Keratinocyte (primary cell): ENCODE results near the gene HDAC10. TPM values are rescaled to one million over a fixed set of nuclear protein-coding genes. Genes with fewer than 3 reads are reported as not detected.

Experiments used
- DNase-seq: peaks from one replicate; pipeline ENCODE4 v3.0.0-alpha.2; 2011; ENCODE audit warnings: low read depth, missing footprints, low spot score
- FAIRE-seq: peaks from 2 replicates; lab custom pipeline; 2011; peaks lifted over from hg19 to GRCh38; lab: Jason Lieb, UNC
- H2AFZ ChIP-seq: 2 replicates; pipeline ENCODE4 v1.6.0; 2012; ENCODE audit warnings: low read length, control low read depth, inconsistent platforms; ENCODE audit not compliant: control insufficient read depth
- H3K27ac ChIP-seq: 2 replicates; pipeline ENCODE4 v1.5.1; 2011; ENCODE audit warnings: low read length; ENCODE audit not compliant: control insufficient read depth, insufficient read depth
- H3K27me3 ChIP-seq: 3 replicates; pipeline ENCODE4 v1.6.0; 2011; ENCODE audit warnings: low read length; ENCODE audit not compliant: control insufficient read depth, insufficient read depth; ENCODE audit errors: extremely low read depth
- H3K36me3 ChIP-seq, 2 experiments: 2 replicates in 1 of 2; 3 replicates in 1 of 2; pipeline ENCODE4 v1.5.1; 2011; ENCODE audit warnings: low read length in 2 of 2, mild to moderate bottlenecking in 1 of 2; ENCODE audit not compliant: control insufficient read depth in 2 of 2, insufficient read depth in 2 of 2; ENCODE audit errors: extremely low read depth in 1 of 2
- H3K4me1 ChIP-seq: 3 replicates; pipeline ENCODE4 v1.5.1; 2011; ENCODE audit warnings: low read length; ENCODE audit not compliant: control insufficient read depth, insufficient read depth; ENCODE audit errors: extremely low read depth
- H3K4me2 ChIP-seq: 3 replicates; pipeline ENCODE4 v1.6.0; 2011; ENCODE audit warnings: low read depth, low read length; ENCODE audit not compliant: control insufficient read depth, insufficient read depth; ENCODE audit errors: extremely low read depth
- H3K4me3 ChIP-seq, 3 experiments: fragments of 200-600 bp in 1 of 3; sonication (generic) in 1 of 3; 2 replicates in 2 of 3; 3 replicates in 1 of 3; pipeline ENCODE4 v1.5.1; 2011 to 2016; ENCODE audit warnings: low read length in 3 of 3, mild to moderate bottlenecking in 3 of 3, control low read depth in 2 of 3, inconsistent platforms in 1 of 3, low read depth in 1 of 3, mixed read lengths in 1 of 3, mixed run types in 1 of 3, moderate library complexity in 1 of 3; ENCODE audit not compliant: control insufficient read depth in 2 of 3, insufficient read depth in 2 of 3; ENCODE audit errors: extremely low read depth in 1 of 3
- H3K79me2 ChIP-seq: 2 replicates; pipeline ENCODE4 v1.6.0; 2012; ENCODE audit warnings: low read length; ENCODE audit not compliant: control insufficient read depth, insufficient read depth
- H3K9ac ChIP-seq: 3 replicates; pipeline ENCODE4 v1.6.0; 2011; ENCODE audit warnings: low read length; ENCODE audit not compliant: control insufficient read depth, insufficient read depth; ENCODE audit errors: extremely low read depth
- H3K9me1 ChIP-seq: 3 replicates; pipeline ENCODE4 v1.6.0; 2011; ENCODE audit warnings: low read length; ENCODE audit not compliant: control insufficient read depth, insufficient read depth; ENCODE audit errors: extremely low read depth
- H3K9me3 ChIP-seq: 2 replicates; pipeline ENCODE4 v1.5.1; 2012; ENCODE audit warnings: low read depth, low read length; ENCODE audit not compliant: control insufficient read depth
- H4K20me1 ChIP-seq: 3 replicates; pipeline ENCODE4 v1.6.0; 2011; ENCODE audit warnings: low read length; ENCODE audit not compliant: control insufficient read depth, insufficient read depth; ENCODE audit errors: extremely low read depth
- CTCF ChIP-seq, 3 experiments: IDR thresholded peaks in 1 of 3; conservative IDR thresholded peaks in 1 of 3; optimal IDR thresholded peaks in 1 of 3; 2 replicates in 2 of 3; 3 replicates in 1 of 3; pipeline versions ENCODE3 to v1.5.1; 2011; ENCODE audit warnings: low read length in 3 of 3, mild to moderate bottlenecking in 3 of 3, moderate library complexity in 2 of 3, control low read depth in 1 of 3, inconsistent platforms in 1 of 3; ENCODE audit not compliant: insufficient read depth in 2 of 3; ENCODE audit errors: extremely low read depth in 1 of 3
- EZH2 ChIP-seq: IDR thresholded peaks from one replicate; pipeline ENCODE4 v1.6.1; 2012; ENCODE audit warnings: inconsistent platforms, mild to moderate bottlenecking, low read length, moderate library complexity
- dilution Hi-C: fragments of 300-500 bp; cut with MboI; formaldehyde crosslinking; loops from one replicate; pipeline ENCODE4 v1.7.0; 2020; ENCODE audit warnings: low sequenced_read_pairs; ENCODE audit not compliant: extremely low pct_ligation_motif_present
- polyA plus RNA-seq, 5 experiments: library from polyadenylated mRNA; depleted of rRNA in 3 of 5; stranded (reverse) in 3 of 5; stranded (forward) in 1 of 5; unstranded in 1 of 5; fragments of >200 nt; gene quantifications; 1 replicate in 1 of 5; 2 replicates in 3 of 5; 3 replicates in 1 of 5; pipeline versions ENCODE4 v1.2.1 to v1.2.3, GENCODE V29; 2011 to 2012; ENCODE audit warnings: missing spikeins in 2 of 5, low read depth in 1 of 5, low replicate concordance in 1 of 5

The HDAC10 gene
- polyA plus RNA-seq, 1 donor (not counting 4 experiments of a cell fraction or from before 2014, with no cell fraction given), result 4.7 TPM

GRCh38 chr22:50298266-50298637 is 47.2 kb upstream of the HDAC10 start:
- Histone ChIP-seq H4K20me1 (peaks cover 15% of the 10 kb centered on the region), H3K9me1 (peaks cover 5% of the 10 kb centered on the region), H3K27ac (no peak overlapping the region), H3K79me2 (peaks cover 94% of the 10 kb centered on the region), H3K9me3 (no peaks in the 10 kb centered on the region), H3K4me2 (no peak overlapping the region), H3K27me3 (no peaks in the 10 kb centered on the region), H3K9ac (no peak overlapping the region), H3K4me3 (no peak overlapping the region), H3K36me3 (peaks cover 6 to 11% of the 10 kb centered on the region in 2 experiments), H2AFZ (no peak overlapping the region), H3K4me1 (peaks cover 44% of the 10 kb centered on the region)
- dilution Hi-C loops, result no loop called here
- FAIRE-seq, result no peak
- no peak for DNase-seq
- TF ChIP-seq EZH2 (no peak), CTCF (optimal IDR thresholded peaks at IDR 0.05 in 1 of 3, IDR thresholded peaks at IDR 0.05 in 1 of 3, conservative IDR thresholded peaks at IDR 0.05 in 1 of 3; ENCODE audit: extremely low read depth in 1 of 3, insufficient read depth in 2 of 3, low read length in 3 of 3) (no peak)

DNA sequence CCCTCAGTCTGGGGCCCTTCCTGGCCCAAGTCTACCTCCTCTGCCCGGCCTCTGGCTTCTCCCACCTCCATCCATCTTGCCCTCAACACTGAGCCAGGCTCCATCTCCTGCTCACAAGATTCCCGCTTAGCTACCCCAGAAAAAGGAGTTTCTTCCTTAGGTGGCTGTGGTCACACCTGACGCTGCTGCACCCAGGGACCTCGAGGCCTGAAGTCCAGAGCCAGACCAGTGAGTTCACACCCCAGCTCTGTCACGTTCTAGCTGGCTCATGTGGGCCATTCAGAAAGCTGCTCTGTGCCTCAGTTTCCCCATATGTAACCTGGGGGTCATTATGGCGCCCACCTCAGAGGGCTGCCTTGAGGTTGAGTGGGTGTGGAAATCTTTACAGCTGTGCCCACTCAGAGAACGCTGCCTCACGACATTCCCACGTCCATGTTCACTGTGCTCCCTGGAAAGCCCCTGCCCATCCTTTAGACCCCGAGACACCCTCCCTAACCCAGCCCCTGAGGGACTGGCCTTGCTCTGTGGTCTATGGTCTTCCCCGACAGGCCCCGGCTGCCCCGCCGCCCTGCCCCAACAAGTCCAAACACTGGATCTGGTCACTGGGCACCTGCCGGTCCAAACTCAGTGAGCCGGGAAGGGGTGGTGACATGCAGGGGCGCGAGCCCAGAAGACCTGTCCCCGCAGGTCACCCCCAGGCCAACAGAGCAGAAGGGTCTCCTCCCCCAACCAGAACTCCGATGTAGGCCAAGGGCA is 46.6 kb upstream of the HDAC10 start:
- H3K9ac ChIP-seq, result no peak overlapping the region
- H4K20me1 ChIP-seq, result peaks cover 15% of the 10 kb centered on the region
- H3K9me3 ChIP-seq, result no peaks in the 10 kb centered on the region
- no peak overlapping the region for H2AFZ ChIP-seq
- no peak overlapping the region for H3K4me3 ChIP-seq
- H3K27me3 ChIP-seq, result no peaks in the 10 kb centered on the region
- no peak overlapping the region for H3K27ac ChIP-seq
- DNase-seq, result no peak
- peaks cover 44% of the 10 kb centered on the region for H3K4me1 ChIP-seq
- H3K4me2 ChIP-seq, result no peak overlapping the region
- FAIRE-seq, result no peak
- peaks cover 5% of the 10 kb centered on the region for H3K9me1 ChIP-seq
- peaks cover 94% of the 10 kb centered on the region for H3K79me2 ChIP-seq
- TF ChIP-seq EZH2, result no peak
- TF ChIP-seq CTCF (optimal IDR thresholded peaks at IDR 0.05 in 1 of 3, IDR thresholded peaks at IDR 0.05 in 1 of 3, conservative IDR thresholded peaks at IDR 0.05 in 1 of 3; ENCODE audit: extremely low read depth in 1 of 3, insufficient read depth in 2 of 3, low read length in 3 of 3), result no peak
- H3K36me3 ChIP-seq, result peaks cover 6 to 13% of the 10 kb centered on the region in 2 experiments
- dilution Hi-C loops, result no loop called here
